GM21528 (cell line): ENCODE results near the gene SMS.

ENCODE experiments used
- ATAC-seq: cut with Tn5 transposase; IDR thresholded peaks from one replicate; pipeline ENCODE4 v1.9.1; 2021; ENCODE audit warnings: mild to moderate bottlenecking, moderate library complexity; ENCODE audit not compliant: unreplicated experiment, low FRiP score

The SMS gene

GRCh38 chrX:22032506-22032905, 92.0 kb downstream of the SMS start:
- no peak for ATAC-seq

DNA sequence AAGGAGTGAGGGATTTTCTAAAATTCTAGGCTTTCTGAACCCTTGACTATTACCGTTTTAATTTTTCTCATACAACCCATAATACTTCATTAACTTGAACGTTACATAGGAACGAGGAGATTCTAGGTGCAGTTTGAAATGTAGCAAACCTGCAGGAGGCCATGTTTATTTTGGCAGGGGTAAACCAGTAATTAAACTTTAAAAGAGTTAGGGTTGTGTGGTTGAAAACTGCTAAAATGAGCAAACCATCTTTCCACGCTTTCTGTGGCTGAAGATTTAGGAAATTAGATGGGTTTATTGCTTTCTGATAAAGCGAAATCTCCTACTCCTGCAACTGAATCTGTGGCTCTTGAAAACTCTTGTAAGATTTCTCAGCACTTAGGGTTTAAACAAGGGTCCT, 93.3 kb downstream of the SMS start:
- ATAC-seq, result no peak

- no peak for ATAC-seq
These were observed 94.7 kb downstream of the SMS start for GRCh38 chrX:22035236-22035635.

DNA sequence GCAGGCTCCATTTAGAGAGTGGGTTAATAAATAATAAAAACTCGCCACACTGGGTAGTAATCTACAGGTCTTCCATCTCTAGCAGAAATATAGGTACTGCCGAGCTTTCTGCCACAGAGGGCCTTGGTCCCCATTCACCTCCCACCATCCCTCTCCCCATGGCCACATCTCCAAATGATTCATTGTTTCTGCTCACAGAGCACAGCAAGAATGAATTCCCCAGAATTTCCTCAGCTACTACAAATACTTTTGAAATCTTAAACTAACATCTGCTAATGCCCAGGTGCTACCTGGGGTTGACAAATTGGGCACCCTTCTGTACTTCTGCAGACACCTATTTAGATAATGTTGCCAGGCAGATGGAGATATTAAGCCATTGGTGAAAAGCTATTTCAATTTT, 96.7 kb downstream of the SMS start:
- ATAC-seq, result no peak

- ATAC-seq, result no peak
These were observed 97.5 kb downstream of the SMS start for GRCh38 chrX:22037911-22038537.

DNA sequence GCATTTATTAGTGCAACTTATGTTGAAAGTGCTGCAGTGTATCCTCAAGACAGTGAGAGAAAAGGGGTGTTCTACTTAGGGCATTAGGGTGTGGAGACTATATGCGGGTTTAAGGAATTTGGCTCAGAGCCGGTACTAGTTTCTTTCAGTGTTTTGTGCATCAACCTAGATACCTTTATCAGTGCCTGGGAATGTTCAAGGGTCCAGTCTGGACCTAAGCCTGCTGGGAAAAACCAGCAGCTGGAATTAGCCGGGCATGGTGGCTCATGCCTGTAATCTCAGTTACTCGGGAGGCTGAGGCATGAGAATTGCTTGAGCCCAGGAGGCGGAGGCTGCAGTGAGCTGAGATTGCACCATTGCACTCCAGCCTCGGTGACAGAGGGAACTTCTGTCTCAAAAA, 99.0 kb downstream of the SMS start:
- ATAC-seq, result no peak

DNA sequence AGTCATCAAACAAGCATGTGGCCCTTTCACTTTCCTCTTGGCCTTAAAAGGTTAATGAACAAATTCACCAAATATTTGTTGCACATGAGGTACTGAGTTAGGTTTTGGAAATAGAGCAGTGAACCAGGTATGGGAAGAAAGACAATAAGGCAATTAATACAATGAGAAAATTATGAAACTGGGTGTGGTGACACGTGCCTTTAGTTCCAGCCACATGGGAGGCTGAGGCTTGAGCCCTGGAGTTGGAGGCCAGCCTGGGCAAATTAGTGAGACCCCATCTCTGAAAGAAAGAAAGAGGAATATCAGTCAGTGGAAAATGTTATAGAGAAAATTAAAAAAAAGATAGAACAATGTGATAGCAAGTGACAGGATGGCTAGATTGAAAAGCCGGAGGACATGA, 99.7 kb downstream of the SMS start:
- ATAC-seq, result no peak

GRCh38 chrX:22041907-22042530, 101.5 kb downstream of the SMS start:
- ATAC-seq, result no peak

DNA sequence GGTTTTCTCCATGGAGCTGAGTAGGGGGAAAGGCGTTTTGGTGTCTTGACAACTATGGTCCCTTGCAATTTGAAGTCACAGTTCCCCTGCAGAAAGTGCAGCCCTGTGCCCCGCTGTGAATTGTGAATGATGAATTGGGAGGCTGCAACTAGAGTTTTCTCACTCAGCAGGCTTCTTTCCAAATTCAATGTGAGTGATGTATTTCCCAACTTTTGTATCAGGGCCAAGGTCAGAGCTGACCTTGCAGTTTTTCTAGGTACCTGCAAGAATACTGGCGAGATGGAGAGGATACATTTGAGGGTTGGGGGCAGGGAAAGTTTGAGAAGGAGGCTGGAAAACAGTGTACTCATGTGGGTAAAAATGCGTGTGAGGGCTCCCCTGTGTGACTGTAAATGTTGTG, 103.4 kb downstream of the SMS start:
- ATAC-seq, result no peak
